Activated CD8-positive, alpha-beta memory T cell treated with anti-CD3 and anti-CD28 coated beads for 1 hour (primary cell): ENCODE measurements around the gene MYO1B.

Experiments
- DNase-seq, 2 donors: peaks; one replicate each; pipeline ENCODE4 v3.0.0-alpha.2; 2020; ENCODE audit warnings: low read depth in 1 of 2; ENCODE audit errors: extremely low read depth in 1 of 2

Gene MYO1B

DNA sequence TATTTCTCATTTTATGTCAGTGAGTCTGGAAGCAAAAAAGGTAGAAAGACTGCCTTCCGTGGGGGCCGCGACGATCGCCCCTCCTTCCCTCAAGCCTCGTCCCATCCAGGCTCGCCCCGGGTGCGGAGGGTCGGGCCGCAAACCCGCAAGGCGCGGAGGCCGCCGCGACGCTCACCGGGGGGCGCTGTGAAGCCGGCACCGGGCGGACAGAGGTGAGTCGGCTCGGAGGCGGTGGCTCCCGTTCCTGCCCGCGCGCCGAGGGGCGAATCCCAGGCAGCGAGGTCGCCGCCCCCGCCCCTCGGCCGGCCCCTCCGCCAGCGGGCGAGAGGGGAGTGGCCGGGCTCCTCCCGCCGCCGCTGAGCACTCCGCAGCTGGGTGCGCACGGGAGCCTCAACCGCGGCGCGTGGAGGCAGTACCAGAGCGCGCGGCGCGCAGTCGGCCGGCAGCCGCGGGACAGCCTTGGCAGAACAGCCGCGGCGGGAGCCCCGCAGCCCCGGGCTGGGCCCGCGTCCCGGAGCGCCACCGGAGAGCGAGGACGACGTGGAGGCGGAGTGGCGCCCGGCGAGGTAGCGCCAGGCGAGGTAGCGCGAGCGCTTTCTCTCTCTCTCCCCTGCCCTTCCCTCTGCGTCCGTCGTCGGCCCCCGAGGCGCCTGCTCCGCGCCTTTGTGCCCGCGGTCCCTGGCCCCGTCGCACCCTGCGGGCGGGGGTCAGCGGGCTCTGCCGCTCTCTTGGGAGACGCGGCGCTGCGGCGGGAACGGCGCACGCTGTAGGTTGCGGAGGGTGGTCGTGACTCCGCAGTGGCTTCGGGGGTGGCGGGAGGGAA, at the start of gene MYO1B:
MYO1B (plus strand) TSS at position 359 of the 823 bp plus-strand sequence. CDS start 31,492 bp downstream, outside the sequence.
- peak in 1 of 2 donors; percentile 2 for DNase-seq

DNA sequence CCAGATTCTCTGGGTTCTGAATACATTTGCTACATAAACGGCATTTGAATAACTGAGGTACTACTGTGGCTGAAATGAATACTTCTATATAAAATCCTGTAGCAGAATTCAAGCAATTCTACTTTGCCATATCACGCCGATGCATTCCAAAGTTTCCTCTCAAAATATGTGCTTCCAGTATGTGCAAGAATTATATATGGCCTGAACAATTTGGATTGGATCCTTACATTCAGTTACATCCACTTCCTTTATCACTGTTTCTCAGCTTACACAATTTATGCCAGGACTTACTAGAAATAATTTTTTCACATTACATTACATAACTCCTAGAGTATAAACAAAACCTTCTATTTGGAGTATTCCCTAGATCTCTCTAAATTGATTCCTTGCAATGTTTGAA, 48.1 kb upstream of the MYO1B start:
- DNase-seq = no peak

DNA sequence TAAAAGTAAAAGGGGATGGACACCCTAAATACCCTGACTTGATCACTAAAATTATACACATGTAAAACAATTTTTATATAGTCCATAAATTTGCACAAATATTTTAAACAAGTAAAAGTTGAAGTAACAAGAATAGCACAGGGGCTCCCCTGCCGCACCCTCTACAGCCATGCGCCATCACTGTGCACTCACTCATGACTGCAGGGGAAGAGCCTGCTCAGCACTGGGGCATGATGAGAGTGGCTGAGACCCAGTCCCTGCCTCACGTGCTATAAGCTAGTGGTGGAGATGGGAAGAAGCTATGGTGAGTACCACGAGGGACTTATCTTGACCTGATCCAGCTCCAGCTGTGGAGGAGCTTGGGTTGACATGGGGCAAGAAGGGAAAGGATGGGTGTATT, 46.9 kb upstream of the MYO1B start:
- DNase-seq = no peak

DNA sequence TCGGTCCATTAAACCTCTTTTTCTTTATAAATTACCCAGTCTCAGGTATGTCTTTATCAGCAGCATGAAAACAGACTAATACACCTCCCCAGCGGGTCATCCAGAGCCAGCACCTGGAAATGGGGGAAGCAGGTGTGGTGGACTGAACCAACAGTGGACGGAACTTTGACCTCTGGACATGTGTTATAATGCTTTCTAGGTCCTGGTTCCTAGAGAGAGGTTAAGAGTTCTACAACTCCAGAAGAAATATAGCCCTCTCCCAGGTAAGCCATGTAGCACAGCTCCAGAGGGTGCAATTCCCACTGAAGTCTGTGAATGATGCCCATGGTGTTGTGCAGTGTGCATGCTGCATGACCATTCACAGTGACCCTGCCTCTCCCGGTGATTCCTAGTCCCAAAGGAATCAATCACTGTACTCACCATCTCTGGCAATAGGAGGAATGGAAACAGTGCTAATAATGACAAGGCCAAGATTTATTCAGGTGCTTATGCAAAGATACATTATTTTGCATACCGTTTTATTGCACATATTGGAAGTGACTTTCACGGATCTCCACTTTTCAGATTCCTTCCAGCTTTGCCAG, 45.2 kb upstream of the MYO1B start:
- DNase-seq = no peak

DNA sequence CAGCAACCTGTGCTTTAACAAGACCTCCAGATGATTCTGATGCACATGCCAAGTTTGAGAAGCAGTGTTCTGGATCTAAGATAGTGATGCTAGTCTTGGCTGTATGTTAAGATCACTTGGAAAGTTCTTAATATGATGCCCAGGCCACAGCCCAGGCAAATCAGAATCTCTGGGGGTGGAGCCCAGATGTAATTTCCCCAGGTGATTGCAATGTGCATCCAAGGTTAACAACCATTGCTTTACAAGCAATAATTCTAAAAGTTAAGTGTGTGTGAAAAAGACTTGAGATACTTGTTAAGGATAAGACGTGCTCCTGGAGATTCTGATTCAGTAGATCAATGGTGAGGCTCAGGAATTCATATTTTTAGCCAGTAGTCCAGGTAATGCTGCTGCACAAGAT, 44.3 kb upstream of the MYO1B start:
- no peak for DNase-seq

DNA sequence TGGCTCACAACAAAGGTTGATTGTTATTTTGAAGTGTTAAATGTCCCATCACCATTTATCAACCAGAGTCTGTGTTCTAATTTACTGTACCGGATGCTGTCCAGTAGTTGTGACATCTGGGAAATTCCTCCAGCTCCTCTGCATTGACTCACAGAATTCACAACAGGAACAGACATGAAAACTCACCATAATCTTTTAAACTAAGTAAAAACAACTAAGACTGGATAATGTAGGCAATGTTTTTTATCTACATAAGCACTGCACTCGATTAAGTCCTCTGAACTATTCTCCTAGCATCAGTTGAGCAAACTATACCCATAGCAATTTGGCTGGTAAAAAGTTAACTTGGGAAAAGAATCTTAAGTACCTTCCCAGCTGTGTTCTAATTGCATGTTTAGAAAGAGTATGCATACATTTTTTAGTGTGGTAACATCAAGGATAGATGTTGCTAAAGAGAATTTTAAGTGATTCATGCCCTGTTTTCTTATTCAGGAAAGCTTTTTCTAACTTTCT, 42.9 kb upstream of the MYO1B start:
- no peak for DNase-seq

DNA sequence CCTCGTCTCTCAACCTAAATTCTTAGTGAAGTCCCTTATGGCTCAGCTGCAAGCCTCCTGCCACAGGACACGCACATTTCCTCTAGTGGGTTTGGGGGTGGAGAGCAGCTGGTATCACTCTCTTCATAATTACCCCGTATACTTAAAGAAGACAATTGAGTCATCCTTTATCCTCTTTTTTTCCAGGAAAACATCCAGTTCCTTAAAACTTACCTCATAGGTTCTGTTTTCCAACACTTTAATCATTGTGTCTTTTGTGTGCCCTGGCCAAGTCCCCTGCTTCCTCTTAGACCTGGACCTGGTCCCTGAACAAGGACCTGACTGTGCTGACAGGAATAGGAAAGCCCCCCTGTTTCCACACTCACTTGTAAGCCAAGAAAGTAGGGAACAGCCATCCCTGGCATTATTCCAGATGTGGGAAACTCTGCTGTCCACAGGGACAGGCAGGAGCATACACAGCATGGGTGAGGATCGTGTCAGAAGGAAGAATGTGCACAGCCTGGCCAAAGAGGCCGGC, 42.3 kb upstream of the MYO1B start:
- DNase-seq = no peak

DNA sequence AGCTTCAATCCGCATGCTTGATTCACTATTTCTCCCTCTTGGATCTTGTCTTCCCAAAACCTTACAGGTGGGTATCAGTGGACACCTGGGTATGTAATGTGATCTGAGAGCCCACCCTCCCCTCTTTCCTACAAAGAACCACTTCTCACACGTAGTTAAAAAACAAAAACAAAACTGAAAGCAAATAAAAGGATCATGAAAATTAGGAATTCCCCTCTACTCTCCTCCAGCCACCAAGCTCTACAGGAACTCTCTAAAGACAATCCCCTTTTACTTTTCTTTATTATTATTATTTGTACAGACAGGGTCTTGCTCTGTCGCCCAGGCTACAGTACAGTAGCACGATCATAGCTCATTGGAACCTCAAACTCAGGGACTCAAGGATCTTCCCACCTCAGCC, 40.8 kb upstream of the MYO1B start:
- no peak for DNase-seq

DNA sequence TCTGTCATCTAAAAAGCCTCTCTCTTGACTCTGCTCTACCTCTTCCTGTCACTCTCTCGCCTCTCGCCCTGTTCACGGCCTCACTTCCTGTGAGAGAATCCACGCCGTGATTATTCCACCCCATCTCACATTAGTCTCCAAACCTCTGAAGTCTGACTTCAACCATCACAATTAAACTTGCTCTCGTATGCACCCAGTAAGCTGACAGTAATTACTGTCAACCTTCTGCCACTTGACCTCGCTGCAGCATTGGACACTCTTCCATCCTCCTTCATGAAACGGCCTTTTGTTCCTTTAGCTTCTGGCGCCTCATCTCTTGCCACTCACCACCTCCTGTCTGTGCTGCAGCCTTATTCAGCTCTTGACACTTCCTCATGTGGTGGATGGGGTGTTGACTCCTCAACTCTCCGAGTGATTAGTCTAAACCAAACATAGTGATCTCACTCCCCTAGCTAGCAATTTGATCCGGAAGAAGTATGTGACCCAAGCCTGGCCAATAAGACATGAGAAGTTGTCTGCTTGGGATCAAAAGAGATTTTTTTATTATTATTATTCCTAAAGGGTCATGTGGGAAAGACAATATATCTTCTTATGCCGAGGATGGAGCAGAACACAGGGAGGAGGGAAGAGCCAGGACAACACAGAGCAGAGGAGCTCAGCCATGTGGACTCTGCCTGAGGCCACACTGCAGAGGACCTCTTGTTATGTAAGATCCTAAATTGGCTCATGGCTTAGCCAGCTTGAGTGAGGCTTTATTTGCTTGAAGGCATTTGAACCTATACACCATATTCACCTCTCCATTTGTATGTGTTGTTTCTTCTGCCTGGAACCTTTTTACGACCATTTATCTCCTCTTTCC, 38.4 kb upstream of the MYO1B start:
- DNase-seq = peak; percentile 7 to 19

DNA sequence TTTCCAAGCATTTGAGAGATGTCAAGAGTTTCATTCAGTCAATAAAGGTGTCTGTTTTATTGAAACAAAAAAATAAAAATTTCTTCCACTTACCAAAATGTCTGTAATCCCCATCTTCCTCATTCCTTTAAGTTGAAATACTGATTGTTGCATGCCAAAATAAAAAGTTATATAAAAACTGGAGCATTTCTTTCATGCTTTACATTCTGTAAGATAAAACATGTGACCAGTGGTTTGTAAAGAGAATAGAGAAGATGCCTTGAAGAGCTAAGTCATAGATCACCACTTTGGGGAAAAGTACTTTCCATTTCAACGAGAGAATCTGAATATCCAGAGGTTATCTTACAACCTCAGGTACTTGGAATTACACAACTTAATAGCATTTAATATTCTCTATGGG, 35.9 kb upstream of the MYO1B start:
- no peak for DNase-seq

DNA sequence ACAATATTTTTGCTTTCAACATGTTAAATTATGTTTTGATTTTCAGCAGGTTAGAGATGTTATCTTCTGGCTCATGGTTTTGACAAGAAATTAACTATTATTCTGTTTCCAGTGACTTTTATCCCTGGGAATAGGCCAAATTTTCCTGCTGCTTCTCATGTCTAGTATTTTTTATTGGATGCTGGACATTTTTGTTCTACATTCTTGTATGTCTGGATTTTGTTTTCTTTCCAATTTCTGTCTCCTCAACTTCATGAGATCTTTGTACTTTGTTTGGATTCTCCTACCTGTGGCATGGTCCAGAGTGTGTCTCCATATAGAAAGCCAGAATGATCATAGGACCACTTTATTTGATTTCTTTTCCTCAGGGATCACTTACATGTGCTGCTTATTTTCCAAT, 33.1 kb upstream of the MYO1B start:
- DNase-seq = no peak

DNA sequence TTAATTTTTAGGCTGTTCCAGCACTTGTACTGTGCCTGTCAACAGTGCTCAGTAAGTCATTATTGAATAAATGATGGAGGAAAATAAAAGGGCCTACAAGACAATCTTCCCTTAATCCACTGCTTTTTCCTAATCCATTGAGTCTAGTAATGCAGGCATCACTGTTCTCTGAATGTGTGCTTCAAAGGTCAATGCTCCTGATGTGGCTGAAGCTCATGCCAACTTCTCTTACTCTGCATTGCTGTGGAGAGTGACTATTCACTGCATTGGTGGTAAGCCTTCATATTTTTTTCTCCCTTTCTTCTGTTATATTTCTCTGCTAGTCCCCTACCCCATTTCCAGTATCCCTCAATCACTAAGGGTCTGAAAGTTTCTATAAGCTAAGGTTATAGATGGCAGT, 31.9 kb upstream of the MYO1B start:
- DNase-seq = no peak

DNA sequence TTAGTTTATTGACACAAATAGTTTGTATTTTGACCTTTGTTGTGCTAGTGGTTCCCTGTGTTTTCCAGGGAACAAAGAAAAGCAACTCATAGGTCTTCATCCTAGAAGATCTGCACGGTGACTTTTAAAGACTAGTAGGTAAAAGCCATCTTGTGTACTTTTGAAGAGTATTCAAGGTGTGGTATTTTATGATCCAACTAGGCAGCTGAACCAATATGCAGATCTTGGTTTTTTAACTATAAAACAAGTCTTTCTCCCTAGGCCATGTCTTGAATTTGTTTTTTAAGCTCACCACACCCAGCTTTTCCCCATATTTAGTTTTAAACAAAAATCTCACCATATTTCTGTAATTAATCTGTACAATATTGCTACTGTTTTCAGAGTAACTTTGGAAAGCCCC, 30.0 kb upstream of the MYO1B start:
- no peak for DNase-seq

DNA sequence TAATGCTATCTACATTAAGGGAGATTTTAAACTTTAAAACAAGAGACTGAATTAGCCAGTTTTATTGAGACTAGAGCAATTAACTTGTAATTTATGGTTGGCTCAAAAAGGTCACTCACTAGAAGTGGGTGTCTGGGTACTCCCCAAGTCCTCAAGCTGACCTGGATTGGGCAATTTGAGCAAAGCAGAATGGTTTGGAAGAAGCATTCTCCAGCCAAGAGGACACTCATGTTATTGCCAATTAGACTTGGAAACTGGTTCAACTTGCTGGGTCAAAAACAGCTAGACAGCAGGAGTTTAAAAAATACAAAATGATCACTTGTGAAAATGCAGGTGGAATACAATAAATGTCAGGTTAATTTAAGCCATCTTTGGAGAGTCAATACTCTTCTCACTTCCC, 29.5 kb upstream of the MYO1B start:
- no peak for DNase-seq

DNA sequence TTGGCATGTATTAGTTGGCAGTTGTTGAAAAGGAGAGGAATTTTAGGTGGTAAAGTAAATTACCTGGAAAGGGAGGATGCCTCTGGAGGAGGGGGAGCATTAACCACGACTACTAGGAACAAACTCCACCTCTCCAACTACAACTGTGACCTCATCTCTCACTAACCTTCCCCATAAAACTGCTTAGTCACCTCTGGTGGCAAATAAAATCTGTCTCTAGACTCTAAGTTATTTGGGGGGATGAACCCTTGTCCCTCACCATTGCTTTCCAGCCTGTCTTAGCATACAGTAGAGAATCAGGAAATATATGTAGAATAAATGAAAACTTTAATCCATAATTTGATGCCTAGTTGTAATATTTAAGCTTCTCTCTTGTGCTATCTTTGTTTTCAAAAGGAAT, 27.6 kb upstream of the MYO1B start:
- DNase-seq = no peak

DNA sequence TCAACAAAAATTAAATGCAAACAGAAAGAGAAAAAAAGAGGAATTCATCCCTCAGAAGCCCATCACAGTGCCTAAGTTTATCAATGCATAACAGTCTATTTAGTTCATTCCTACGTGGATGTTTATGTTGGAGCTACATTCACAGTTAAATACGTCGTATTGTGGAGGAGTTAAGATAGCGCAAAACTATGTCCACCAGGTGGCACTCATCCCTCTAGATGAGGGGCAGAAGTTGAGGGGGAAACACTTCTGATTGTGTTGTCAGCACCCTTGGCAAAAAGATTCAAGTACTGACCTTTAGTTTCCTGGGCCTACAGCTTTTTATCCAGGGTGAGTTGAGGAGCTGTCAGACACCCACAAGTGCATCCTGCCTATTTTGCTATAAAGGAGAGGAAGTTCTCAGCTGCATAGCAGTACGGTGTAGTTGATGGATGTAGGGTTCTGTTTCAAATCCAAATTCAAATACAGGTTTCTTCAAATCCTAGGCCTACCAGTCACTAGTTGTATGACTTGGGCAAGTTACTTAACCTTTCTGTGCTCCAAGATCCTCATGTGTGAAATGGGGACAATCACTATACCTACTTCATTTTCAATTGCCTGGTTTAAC, 26.8 kb upstream of the MYO1B start:
- DNase-seq = peak in 1 of 2 donors; percentile 17

DNA sequence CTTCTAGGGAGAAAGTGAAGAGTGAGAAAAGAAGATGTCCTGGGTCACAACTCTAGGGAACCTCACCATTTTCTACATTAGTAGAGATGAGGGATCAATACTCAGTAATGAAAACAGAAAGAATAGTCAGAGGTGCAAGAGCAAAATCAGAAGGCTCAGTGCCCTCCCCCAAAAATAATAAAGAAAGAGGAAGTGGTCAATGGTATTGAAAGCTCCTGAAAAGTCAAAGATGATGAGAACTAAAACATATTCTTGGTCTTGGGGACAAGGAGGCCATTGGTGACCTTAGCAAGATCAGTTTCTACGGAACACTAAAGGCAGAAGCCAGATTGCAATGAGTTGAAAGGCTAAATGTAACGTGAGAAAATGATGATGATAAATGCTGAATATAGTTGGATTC, 24.5 kb upstream of the MYO1B start:
- DNase-seq = no peak

DNA sequence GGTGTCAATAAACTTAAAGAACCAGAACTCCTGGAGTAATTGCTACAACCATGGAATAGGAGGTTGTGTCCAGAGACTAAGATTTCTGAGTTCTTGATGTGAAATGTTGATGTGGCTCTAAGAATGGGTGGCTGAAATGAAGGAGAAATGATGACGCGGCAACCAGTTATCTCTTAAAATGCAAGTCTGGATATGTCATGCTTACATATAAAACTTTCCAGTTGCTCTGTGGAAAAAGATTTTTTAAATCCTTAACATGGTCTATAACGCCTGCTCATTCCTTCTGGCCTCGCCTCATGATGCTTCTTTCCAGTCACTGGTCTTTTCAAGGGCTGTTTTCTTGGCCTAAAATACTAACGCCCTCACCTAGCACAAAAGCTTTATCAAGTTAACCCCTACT, 23.5 kb upstream of the MYO1B start:
- DNase-seq = no peak

DNA sequence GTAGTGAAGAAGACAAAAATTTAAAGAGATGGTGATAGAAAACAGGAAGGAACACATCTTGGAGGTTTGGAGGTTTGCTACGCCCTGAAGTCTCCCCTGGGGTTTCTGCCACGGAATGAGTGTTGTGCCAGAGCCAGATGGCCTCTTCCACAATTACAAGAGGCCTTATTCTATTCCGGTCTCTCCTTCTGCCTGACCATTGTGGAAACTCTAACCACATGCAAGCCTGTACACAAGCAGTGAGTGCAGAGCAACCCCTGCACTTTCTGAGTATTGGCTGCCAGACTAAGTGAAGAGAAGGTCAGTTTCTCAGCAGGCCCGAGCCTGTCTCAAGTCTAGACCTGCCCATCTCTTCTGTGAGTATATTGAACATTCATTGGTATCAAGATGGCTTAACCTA, 22.7 kb upstream of the MYO1B start:
- no peak for DNase-seq

DNA sequence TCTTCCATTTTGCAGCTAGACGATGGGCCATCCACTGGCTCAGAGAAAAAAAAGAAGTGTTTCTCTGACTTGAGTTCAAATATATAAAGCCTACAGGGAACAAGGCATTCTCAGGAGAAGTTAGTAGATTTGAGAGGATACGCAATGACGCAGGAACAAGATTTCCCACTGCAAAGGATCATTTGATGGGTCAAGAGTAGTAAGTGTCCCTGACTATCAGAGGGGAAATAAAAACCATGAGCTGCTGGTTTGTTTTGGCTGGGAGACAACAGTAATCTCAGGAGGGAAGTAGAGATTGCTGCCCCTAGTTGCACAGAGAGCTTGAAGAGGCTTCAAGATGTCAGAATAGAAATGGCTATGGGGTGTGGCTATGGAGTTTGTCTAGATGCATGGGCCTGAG, 22.3 kb upstream of the MYO1B start:
- DNase-seq = no peak

DNA sequence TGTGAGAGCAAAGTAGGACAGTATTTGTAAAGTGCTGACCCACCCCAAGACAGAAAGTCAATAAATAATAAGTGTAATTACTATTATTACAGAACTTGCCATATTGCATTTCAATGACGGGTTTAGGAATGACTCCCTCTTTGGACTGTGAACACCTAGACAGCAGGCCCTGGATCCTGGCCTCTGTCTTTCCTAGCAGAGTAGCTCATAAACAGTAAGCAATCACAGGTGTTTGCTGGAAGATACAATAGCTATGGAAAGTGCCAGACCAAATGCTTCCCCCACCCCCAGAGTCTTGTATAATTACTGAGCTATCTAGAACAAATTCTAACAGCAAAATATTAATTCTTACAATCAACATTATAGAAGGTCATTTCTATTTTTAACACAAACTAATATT, 20.1 kb upstream of the MYO1B start:
- DNase-seq = no peak
